COLO668 (cell line): ENCODE measurements around the gene ELOA.
A peak's percentile ranks its signal among the peaks of the same experiment; 100 is the strongest.
"Not testable (repeated sequence)": the region's sequence is repeated elsewhere in the genome, so short reads cannot be mapped to it uniquely, and the experiment has no call there.

Experiments used
- DNase-seq: peaks from one replicate; lab custom pipeline; 2025; ENCODE audit not compliant: unreplicated experiment; lab: John Stamatoyannopoulos, UW

The ELOA gene

GRCh38 chr1:23777979-23778814 is 34.9 kb downstream of the ELOA start, which contains the start of gene PITHD1:
TSS of gene PITHD1 (plus strand) at chr1:23778418. CDS start at chr1:23778516, 98 bp downstream.
- DNase-seq: peak; percentile 98

- peak; percentile 39 for DNase-seq
Measured at GRCh38 chr1:23779826-23780371, 36.6 kb downstream of the ELOA start.

GRCh38 chr1:23783141-23783540 is 39.9 kb downstream of the ELOA start:
- not testable (repeated sequence) for DNase-seq

GRCh38 chr1:23784846-23785245 is 41.6 kb downstream of the ELOA start:
- no peak for DNase-seq

GRCh38 chr1:23787701-23788100 is 44.4 kb downstream of the ELOA start:
- no peak for DNase-seq

GRCh38 chr1:23788695-23789094 is 45.4 kb downstream of the ELOA start:
- no peak for DNase-seq

GRCh38 chr1:23790696-23791515 is 47.6 kb downstream of the ELOA start, which contains the start of gene LYPLA2:
TSS of gene LYPLA2 (plus strand) at chr1:23791145. CDS start at chr1:23792683, 1,538 bp downstream.
- peak; percentile 98 for DNase-seq

GRCh38 chr1:23791516-23792047 is 48.3 kb downstream of the ELOA start:
- DNase-seq: peak; percentile 66

GRCh38 chr1:23792151-23792945 is 49.1 kb downstream of the ELOA start:
- no peak for DNase-seq

- DNase-seq: peak; percentile 85
Measured at GRCh38 chr1:23793018-23793781, 49.9 kb downstream of the ELOA start.

- DNase-seq: no peak
Measured at GRCh38 chr1:23793861-23794731, 50.8 kb downstream of the ELOA start.

- DNase-seq: not testable (repeated sequence)
Measured at GRCh38 chr1:23794732-23795182, 51.5 kb downstream of the ELOA start.

GRCh38 chr1:23795676-23796465 is 52.6 kb downstream of the ELOA start:
- DNase-seq: no peak

GRCh38 chr1:23796466-23797271 is 53.4 kb downstream of the ELOA start:
- no peak for DNase-seq

- DNase-seq: no peak
Measured at GRCh38 chr1:23797478-23798448, 54.5 kb downstream of the ELOA start.

- no peak for DNase-seq
Measured at GRCh38 chr1:23798662-23799142, 55.4 kb downstream of the ELOA start.
